ENCODE data around the gene TELO2. TPM values are rescaled to one million over a fixed set of nuclear protein-coding genes. Genes with fewer than 3 reads are reported as not detected.

TELO2 gene
- total and polyA plus RNA-seq, 5 donors: 21.2 to 29.2 (median 23.3) TPM

- Histone ChIP-seq H3K27ac (ENCODE audit: low read length) (peak overlapping the region; percentile 71), H3K4me1 (ENCODE audit: control insufficient read depth, insufficient read depth, low read length) (peaks cover 4% of the 10 kb centered on the region), H3K4me3 (ENCODE audit: low read length) (no peak overlapping the region), H3K27me3 (ENCODE audit: control insufficient read depth, insufficient read depth) (no peaks in the 10 kb centered on the region), H3K9me3 (ENCODE audit: control insufficient read depth, low read length) (no peaks in the 10 kb centered on the region)
- DNase-seq (peak in 2 of 3 donors; percentile 20 to 51), ATAC-seq (no peak)
- intact Hi-C loops (cut with DNase I): no loop called here
- 73% methylated on average over 10 of the region's 10 CpGs for WGBS
These were observed 17.1 kb downstream of the TELO2 start for GRCh38 chr16:1510272-1510671.

- 90% methylated on average over 26 of the region's 26 CpGs for WGBS
- Histone ChIP-seq H3K4me3 (ENCODE audit: low read length) (no peak overlapping the region), H3K9me3 (ENCODE audit: control insufficient read depth, low read length) (no peaks in the 10 kb centered on the region), H3K4me1 (ENCODE audit: control insufficient read depth, insufficient read depth, low read length) (peaks cover 4% of the 10 kb centered on the region), H3K27ac (ENCODE audit: low read length) (no peak overlapping the region), H3K27me3 (ENCODE audit: control insufficient read depth, insufficient read depth) (no peaks in the 10 kb centered on the region)
- intact Hi-C loops (cut with DNase I): no loop called here
- DNase-seq (peak in 2 of 3 donors; percentile 55 to 57), ATAC-seq (no peak)
These were observed 17.8 kb downstream of the TELO2 start for GRCh38 chr16:1510941-1511351.

- H3K4me3 ChIP-seq (ENCODE audit: low read length): no peak overlapping the region
- 79% methylated on average over 30 of the region's 30 CpGs for WGBS
- peak in 1 of 3 donors; percentile 55 for DNase-seq
- H3K27me3 ChIP-seq (ENCODE audit: control insufficient read depth, insufficient read depth): no peaks in the 10 kb centered on the region
- H3K4me1 ChIP-seq (ENCODE audit: control insufficient read depth, insufficient read depth, low read length): peaks cover 4% of the 10 kb centered on the region
- intact Hi-C loops (cut with DNase I): no loop called here
- ATAC-seq: peak in 1 of 2 donors; percentile 40
- no peak overlapping the region for H3K27ac ChIP-seq (ENCODE audit: low read length)
- H3K9me3 ChIP-seq (ENCODE audit: control insufficient read depth, low read length): no peaks in the 10 kb centered on the region
These were observed 18.8 kb downstream of the TELO2 start for GRCh38 chr16:1511662-1512569.

- H3K27me3 ChIP-seq (ENCODE audit: control insufficient read depth, insufficient read depth): no peaks in the 10 kb centered on the region
- DNase-seq (peak in 2 of 3 donors; percentile 40 to 62), ATAC-seq (peak in 1 of 2 donors; percentile 74)
- H3K4me1 ChIP-seq (ENCODE audit: control insufficient read depth, insufficient read depth, low read length): peaks cover 4% of the 10 kb centered on the region
- no peak overlapping the region for H3K4me3 ChIP-seq (ENCODE audit: low read length)
- no peaks in the 10 kb centered on the region for H3K9me3 ChIP-seq (ENCODE audit: control insufficient read depth, low read length)
- intact Hi-C loops (cut with DNase I): no loop called here
- WGBS: 70% methylated on average over 15 of the region's 15 CpGs
- H3K27ac ChIP-seq (ENCODE audit: low read length): no peak overlapping the region
These were observed 19.6 kb downstream of the TELO2 start for GRCh38 chr16:1512774-1513173.

GRCh38 chr16:1514507-1514906 is 21.3 kb downstream of the TELO2 start:
- WGBS: 78% methylated on average over 3 of the region's 3 CpGs
- no peak for ATAC-seq
- no peak overlapping the region for H3K27ac ChIP-seq (ENCODE audit: low read length)
- no peaks in the 10 kb centered on the region for H3K9me3 ChIP-seq (ENCODE audit: control insufficient read depth, low read length)
- no peak for DNase-seq
- intact Hi-C loops (cut with DNase I): no loop called here
- no peak overlapping the region for H3K4me3 ChIP-seq (ENCODE audit: low read length)
- peaks cover 3% of the 10 kb centered on the region for H3K4me1 ChIP-seq (ENCODE audit: control insufficient read depth, insufficient read depth, low read length)
- no peaks in the 10 kb centered on the region for H3K27me3 ChIP-seq (ENCODE audit: control insufficient read depth, insufficient read depth)

GRCh38 chr16:1518626-1519135 is 25.5 kb downstream of the TELO2 start:
- H3K4me1 ChIP-seq (ENCODE audit: control insufficient read depth, insufficient read depth, low read length): no peaks in the 10 kb centered on the region
- ATAC-seq (peak; percentile 14 to 31), DNase-seq (peak in 1 of 3 donors; percentile 28)
- H3K27me3 ChIP-seq (ENCODE audit: control insufficient read depth, insufficient read depth): no peaks in the 10 kb centered on the region
- WGBS: 91% methylated on average over 16 of the region's 16 CpGs
- H3K4me3 ChIP-seq (ENCODE audit: low read length): no peak overlapping the region
- no peaks in the 10 kb centered on the region for H3K9me3 ChIP-seq (ENCODE audit: control insufficient read depth, low read length)
- no peak overlapping the region for H3K27ac ChIP-seq (ENCODE audit: low read length)
- intact Hi-C loops (cut with DNase I): no loop called here

- 93% methylated on average over 17 of the region's 17 CpGs for whole genome bisulfite sequencing
- intact Hi-C loops (cut with DNase I): no loop called here
- DNase-seq (peak in 1 of 3 donors; percentile 43), ATAC-seq (no peak)
- H3K27ac ChIP-seq (ENCODE audit: low read length): no peak overlapping the region
- H3K27me3 ChIP-seq (ENCODE audit: control insufficient read depth, insufficient read depth): no peaks in the 10 kb centered on the region
- H3K9me3 ChIP-seq (ENCODE audit: control insufficient read depth, low read length): no peaks in the 10 kb centered on the region
- no peak overlapping the region for H3K4me3 ChIP-seq (ENCODE audit: low read length)
- no peaks in the 10 kb centered on the region for H3K4me1 ChIP-seq (ENCODE audit: control insufficient read depth, insufficient read depth, low read length)
These were observed 26.7 kb downstream of the TELO2 start for GRCh38 chr16:1519831-1520230.

GRCh38 chr16:1520461-1520860 is 27.3 kb downstream of the TELO2 start:
- DNase-seq (peak in 1 of 3 donors; percentile 18), ATAC-seq (no peak)
- Histone ChIP-seq H3K9me3 (ENCODE audit: control insufficient read depth, low read length) (no peaks in the 10 kb centered on the region), H3K27me3 (ENCODE audit: control insufficient read depth, insufficient read depth) (no peaks in the 10 kb centered on the region), H3K4me1 (ENCODE audit: control insufficient read depth, insufficient read depth, low read length) (no peaks in the 10 kb centered on the region), H3K4me3 (ENCODE audit: low read length) (no peak overlapping the region), H3K27ac (ENCODE audit: low read length) (no peak overlapping the region)
- intact Hi-C loops (cut with DNase I): no loop called here
- 92% methylated on average over 19 of the region's 19 CpGs for WGBS

GRCh38 chr16:1523581-1524245 is 30.6 kb downstream of the TELO2 start:
- peak in 2 of 3 donors; percentile 43 to 56 for DNase-seq
- 90% methylated on average over 30 of the region's 30 CpGs for WGBS
- intact Hi-C loops (cut with DNase I): no loop called here
- Histone ChIP-seq H3K27me3 (ENCODE audit: control insufficient read depth, insufficient read depth) (no peaks in the 10 kb centered on the region), H3K9me3 (ENCODE audit: control insufficient read depth, low read length) (no peaks in the 10 kb centered on the region), H3K27ac (ENCODE audit: low read length) (no peak overlapping the region), H3K4me1 (ENCODE audit: control insufficient read depth, insufficient read depth, low read length) (peaks cover 3% of the 10 kb centered on the region), H3K4me3 (ENCODE audit: low read length) (no peak overlapping the region)
- no peak for ATAC-seq

- intact Hi-C loops (cut with DNase I): no loop called here
- no peak overlapping the region for H3K4me3 ChIP-seq (ENCODE audit: low read length)
These were observed 31.2 kb downstream of the TELO2 start for GRCh38 chr16:1524366-1524765.

More at GRCh38 chr16:1524366-1524765, 31.2 kb downstream of the TELO2 start:
- H3K9me3 ChIP-seq (ENCODE audit: control insufficient read depth, low read length): no peaks in the 10 kb centered on the region
- peak in 2 of 3 donors; percentile 39 to 46 for DNase-seq
- H3K27me3 ChIP-seq (ENCODE audit: control insufficient read depth, insufficient read depth): no peaks in the 10 kb centered on the region
- H3K27ac ChIP-seq (ENCODE audit: low read length): no peak overlapping the region
- WGBS: 92% methylated on average over 26 of the region's 26 CpGs
- H3K4me1 ChIP-seq (ENCODE audit: control insufficient read depth, insufficient read depth, low read length): peaks cover 3% of the 10 kb centered on the region
- ATAC-seq: no peak

Data from right cardiac atrium (tissue), 5 donors.